Fibroblast of the aortic adventitia (primary cell): ENCODE results near the gene SPSB3. TPM values are rescaled to one million over a fixed set of nuclear protein-coding genes. Genes with fewer than 3 reads are reported as not detected.
A peak's percentile ranks its signal among the peaks of the same experiment; 100 is the strongest.

Source experiments
- DNase-seq: peaks from one replicate; pipeline ENCODE4 v3.0.0-alpha.2; 2010; ENCODE audit warnings: low read depth
- H3K4me3 ChIP-seq: 2 replicates; pipeline ENCODE4 v1.5.1; 2011; ENCODE audit warnings: low read depth, mild to moderate bottlenecking, control low read depth, low read length, moderate library complexity
- total RNA-seq: library from RNA; depleted of rRNA; stranded (reverse); fragments of >200 nt; gene quantifications from 2 replicates; pipeline ENCODE4 v1.2.3, GENCODE V29; 2012; ENCODE audit warnings: low replicate concordance
- TF ChIP-seq, protein P1 (sequence below): IDR thresholded peaks from 2 replicates; pipeline ENCODE4 v1.5.1; 2011; ENCODE audit warnings: mild to moderate bottlenecking, low read length, control low read depth, inconsistent platforms; ENCODE audit not compliant: insufficient read depth

SPSB3 gene
- total RNA-seq, 1 donor = 21.6 TPM

GRCh38 chr16:1816396-1817275 is 34.3 kb upstream of the SPSB3 start:
- H3K4me3 ChIP-seq = no peak overlapping the region
- TF ChIP-seq, protein P1, sequence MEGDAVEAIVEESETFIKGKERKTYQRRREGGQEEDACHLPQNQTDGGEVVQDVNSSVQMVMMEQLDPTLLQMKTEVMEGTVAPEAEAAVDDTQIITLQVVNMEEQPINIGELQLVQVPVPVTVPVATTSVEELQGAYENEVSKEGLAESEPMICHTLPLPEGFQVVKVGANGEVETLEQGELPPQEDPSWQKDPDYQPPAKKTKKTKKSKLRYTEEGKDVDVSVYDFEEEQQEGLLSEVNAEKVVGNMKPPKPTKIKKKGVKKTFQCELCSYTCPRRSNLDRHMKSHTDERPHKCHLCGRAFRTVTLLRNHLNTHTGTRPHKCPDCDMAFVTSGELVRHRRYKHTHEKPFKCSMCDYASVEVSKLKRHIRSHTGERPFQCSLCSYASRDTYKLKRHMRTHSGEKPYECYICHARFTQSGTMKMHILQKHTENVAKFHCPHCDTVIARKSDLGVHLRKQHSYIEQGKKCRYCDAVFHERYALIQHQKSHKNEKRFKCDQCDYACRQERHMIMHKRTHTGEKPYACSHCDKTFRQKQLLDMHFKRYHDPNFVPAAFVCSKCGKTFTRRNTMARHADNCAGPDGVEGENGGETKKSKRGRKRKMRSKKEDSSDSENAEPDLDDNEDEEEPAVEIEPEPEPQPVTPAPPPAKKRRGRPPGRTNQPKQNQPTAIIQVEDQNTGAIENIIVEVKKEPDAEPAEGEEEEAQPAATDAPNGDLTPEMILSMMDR = no peak
- DNase-seq = no peak

GRCh38 chr16:1815461-1815860 is 33.1 kb upstream of the SPSB3 start:
- TF ChIP-seq, protein P1 = no peak
- no peak for DNase-seq
- H3K4me3 ChIP-seq = no peak overlapping the region

- DNase-seq = peak; percentile 79
- H3K4me3 ChIP-seq = no peak overlapping the region
- TF ChIP-seq, protein P1 = peak; percentile 63
Observed at GRCh38 chr16:1812732-1813163, 30.4 kb upstream of the SPSB3 start.

- no peak for DNase-seq
- H3K4me3 ChIP-seq = no peak overlapping the region
- TF ChIP-seq, protein P1 = no peak
Observed at GRCh38 chr16:1810536-1810935, 28.2 kb upstream of the SPSB3 start.

GRCh38 chr16:1810106-1810505 is 27.7 kb upstream of the SPSB3 start:
- TF ChIP-seq, protein P1 = no peak
- no peak for DNase-seq

DNA sequence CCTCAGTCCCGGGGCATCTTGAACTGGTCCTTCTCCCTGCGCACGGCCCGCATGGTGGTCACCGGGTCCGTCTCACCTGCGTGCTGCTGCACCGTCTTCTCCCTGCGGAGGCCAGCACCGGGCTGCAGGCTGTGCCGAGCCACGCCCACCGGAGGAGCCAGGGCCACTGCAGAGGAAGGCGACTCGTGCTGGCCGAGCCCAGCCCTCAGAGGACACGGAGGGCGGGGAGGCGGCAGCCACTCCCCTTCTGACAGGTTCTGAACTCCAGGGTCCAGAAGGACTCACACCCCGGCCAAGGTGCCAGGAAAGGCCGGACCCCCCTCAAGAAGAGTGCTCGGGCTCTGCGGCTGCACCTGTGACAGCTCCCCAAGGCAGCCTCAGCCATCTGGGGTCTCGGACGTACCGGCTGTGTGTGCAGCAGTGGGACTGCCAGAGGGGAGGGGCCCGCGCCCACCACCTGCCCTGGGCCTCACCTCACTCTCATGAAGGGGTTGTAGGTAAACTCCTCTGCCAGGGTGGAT is 27.0 kb upstream of the SPSB3 start:
- DNase-seq = no peak
- TF ChIP-seq, protein P1 = no peak

More at GRCh38 chr16:1810106-1810505, 27.7 kb upstream of the SPSB3 start:
- H3K4me3 ChIP-seq = no peak overlapping the region

More for the DNA sequence above, 27.0 kb upstream of the SPSB3 start:
- H3K4me3 ChIP-seq = no peak overlapping the region
